CD4-positive, alpha-beta memory T cell (primary cell): ENCODE results near the gene RBMS3. TPM values are rescaled to one million over a fixed set of nuclear protein-coding genes. Genes with fewer than 3 reads are reported as not detected.

Experiments used
- CTCF ChIA-PET: fragments of 350-600 bp; sonication (Branson Sonifier 250); formaldehyde crosslinking; loops from one replicate; lab custom pipeline; 2021; ENCODE audit warnings: inconsistent platforms; ENCODE audit not compliant: partially characterized antibody; lab: Charles Lee
- POLR2A ChIA-PET: fragments of 350-600 bp; sonication (Branson Sonifier 250); formaldehyde crosslinking; loops from one replicate; lab custom pipeline; 2021; ENCODE audit not compliant: partially characterized antibody; lab: Charles Lee
- DNase-seq, 5 donors: peaks; one replicate each; pipeline versions ENCODE4 v3.0.0 to v3.0.0-alpha.2; 2020 to 2022; ENCODE audit warnings: mixed read lengths in 1 of 5
- H3K27ac ChIP-seq: one replicate; pipeline ENCODE4 v1.7.0; 2013; ENCODE audit warnings: low read depth, low read length
- H3K27me3 ChIP-seq: 2 replicates; pipeline ENCODE4 v1.7.0; 2013; ENCODE audit warnings: mild to moderate bottlenecking, low read length, moderate library complexity; ENCODE audit not compliant: insufficient read depth
- H3K36me3 ChIP-seq: 2 replicates; pipeline ENCODE4 v1.7.0; 2013; ENCODE audit warnings: mild to moderate bottlenecking, low read length, moderate library complexity; ENCODE audit not compliant: insufficient read depth
- H3K4me1 ChIP-seq: 2 replicates; pipeline ENCODE4 v1.7.0; 2013; ENCODE audit warnings: mild to moderate bottlenecking, low read length, moderate library complexity; ENCODE audit not compliant: insufficient read depth
- H3K4me3 ChIP-seq, 2 donors: one replicate each; pipeline ENCODE4 v1.7.0; 2013; ENCODE audit warnings: low read length in 2 of 2, mild to moderate bottlenecking in 1 of 2
- H3K9me3 ChIP-seq, 2 donors: one replicate each; pipeline ENCODE4 v1.7.0; 2013; ENCODE audit warnings: low read length in 2 of 2, control low read depth in 1 of 2; ENCODE audit not compliant: control insufficient read depth in 1 of 2
- H3K27ac Mint-ChIP-seq, 7 donors: one replicate each; pipeline ENCODE4 v1.8.0; 2020 to 2021; ENCODE audit warnings: mixed read lengths in 7 of 7, mild to moderate bottlenecking in 6 of 7, inconsistent platforms in 3 of 7, moderate library complexity in 3 of 7
- H3K27me3 Mint-ChIP-seq, 2 donors: one replicate each; pipeline ENCODE4 v1.8.0; 2020 to 2021; ENCODE audit warnings: mixed read lengths in 2 of 2
- H3K36me3 Mint-ChIP-seq, 2 donors: one replicate each; pipeline ENCODE4 v1.8.0; 2020 to 2021; ENCODE audit warnings: mixed read lengths in 2 of 2, inconsistent platforms in 1 of 2, mild to moderate bottlenecking in 1 of 2
- H3K4me1 Mint-ChIP-seq, 4 donors: one replicate each; pipeline ENCODE4 v1.8.0; 2020 to 2021; ENCODE audit warnings: mixed read lengths in 4 of 4, mild to moderate bottlenecking in 1 of 4
- H3K4me3 Mint-ChIP-seq, 8 donors: one replicate each; pipeline ENCODE4 v1.8.0; 2020 to 2021; ENCODE audit warnings: mixed read lengths in 8 of 8, mild to moderate bottlenecking in 7 of 8, moderate library complexity in 6 of 8, inconsistent platforms in 3 of 8
- H3K9me3 Mint-ChIP-seq, 8 donors: one replicate each; pipeline ENCODE4 v1.8.0; 2020 to 2021; ENCODE audit warnings: mixed read lengths in 8 of 8, mild to moderate bottlenecking in 5 of 8, inconsistent platforms in 3 of 8, moderate library complexity in 1 of 8
- intact Hi-C: fragments of 100-400 bp; cut with micrococcal nuclease; formaldehyde crosslinking; loops from one replicate; pipeline ENCODE4 v1.15.1; 2023
- polyA plus RNA-seq, 2 donors: library from polyadenylated mRNA; unstranded; fragments of 300-500 nt; fragmentation: Illumina TruSeq; gene quantifications; one replicate each; pipeline ENCODE4 v1.2.3, GENCODE V29; 2021
- total RNA-seq, 2 experiments: library from RNA; stranded (reverse); gene quantifications; one replicate each; pipeline ENCODE4 v1.2.3, GENCODE V29; 2021

RBMS3 gene
- total and polyA plus RNA-seq, 4 experiments from 2014 or later: 0.70 to 1.6 (median 1.0) TPM; not detected in 1

GRCh38 chr3:29972320-29972993, 691.6 kb downstream of the RBMS3 start:
- ChIA-PET CTCF (no interaction called here), POLR2A (no interaction called here)
- no peak for DNase-seq
- Histone ChIP-seq H3K27me3 (no peaks in the 10 kb centered on the region), H3K4me1 (no peaks in the 10 kb centered on the region), H3K36me3 (no peaks in the 10 kb centered on the region), H3K27ac (no peak overlapping the region), H3K4me3 (no peak overlapping the region), H3K9me3 (no peaks in the 10 kb centered on the region)
- Mint-ChIP-seq H3K4me3 (no peak overlapping the region), H3K27ac (no peak overlapping the region), H3K4me1 (no peaks in the 10 kb centered on the region), H3K36me3 (no peaks in the 10 kb centered on the region), H3K27me3 (peaks cover 4 to 8% of the 10 kb centered on the region in 2 donors), H3K9me3 (peaks cover 0 to 4% (median under 1%) of the 10 kb centered on the region in 8 donors)
- intact Hi-C loops: no loop called here

- Histone ChIP-seq H3K27ac (no peak overlapping the region), H3K9me3 (no peaks in the 10 kb centered on the region), H3K36me3 (no peaks in the 10 kb centered on the region), H3K4me3 (no peak overlapping the region), H3K4me1 (no peaks in the 10 kb centered on the region), H3K27me3 (no peaks in the 10 kb centered on the region)
- intact Hi-C loops: no loop called here
- H3K9me3 Mint-ChIP-seq: peaks cover 0 to 4% (median under 1%) of the 10 kb centered on the region in 8 donors
- H3K4me1 Mint-ChIP-seq: no peaks in the 10 kb centered on the region
- POLR2A ChIA-PET: no interaction called here
- CTCF ChIA-PET: no interaction called here
- peaks cover 4 to 8% of the 10 kb centered on the region in 2 donors for H3K27me3 Mint-ChIP-seq
- H3K36me3 Mint-ChIP-seq: no peaks in the 10 kb centered on the region
- no peak overlapping the region for H3K4me3 Mint-ChIP-seq
- no peak for DNase-seq
- no peak overlapping the region for H3K27ac Mint-ChIP-seq
Observed at GRCh38 chr3:29973763-29974162, 692.9 kb downstream of the RBMS3 start.

- H3K9me3 Mint-ChIP-seq: peaks cover 0 to 5% (median 2%) of the 10 kb centered on the region in 8 donors
Observed at GRCh38 chr3:29976871-29977270, 696.0 kb downstream of the RBMS3 start.

GRCh38 chr3:29977360-29977759, 696.5 kb downstream of the RBMS3 start:
- intact Hi-C loops: no loop called here
- Mint-ChIP-seq H3K27ac (no peak overlapping the region), H3K27me3 (peaks cover 5 to 14% of the 10 kb centered on the region in 2 donors), H3K36me3 (no peaks in the 10 kb centered on the region), H3K4me1 (no peaks in the 10 kb centered on the region), H3K9me3 (peaks cover under 1 to 9% (median 3%) of the 10 kb centered on the region in 8 donors), H3K4me3 (no peak overlapping the region)
- no peak overlapping the region for H3K27ac ChIP-seq
- H3K4me1 ChIP-seq: no peaks in the 10 kb centered on the region
- no peaks in the 10 kb centered on the region for H3K36me3 ChIP-seq
- DNase-seq: no peak
- ChIA-PET CTCF (no interaction called here), POLR2A (no interaction called here)
- no peak overlapping the region for H3K4me3 ChIP-seq
- no peaks in the 10 kb centered on the region for H3K9me3 ChIP-seq
- no peaks in the 10 kb centered on the region for H3K27me3 ChIP-seq

More at GRCh38 chr3:29976871-29977270, 696.0 kb downstream of the RBMS3 start:
- Histone ChIP-seq H3K27me3 (no peaks in the 10 kb centered on the region), H3K9me3 (no peaks in the 10 kb centered on the region), H3K36me3 (no peaks in the 10 kb centered on the region), H3K4me1 (no peaks in the 10 kb centered on the region), H3K4me3 (no peak overlapping the region), H3K27ac (no peak overlapping the region)
- intact Hi-C loops: no loop called here
- Mint-ChIP-seq H3K27ac (no peak overlapping the region), H3K36me3 (no peaks in the 10 kb centered on the region), H3K4me3 (no peak overlapping the region), H3K27me3 (peaks cover 3 to 13% of the 10 kb centered on the region in 2 donors), H3K4me1 (no peaks in the 10 kb centered on the region)
- ChIA-PET POLR2A (no interaction called here), CTCF (no interaction called here)
- DNase-seq: no peak

GRCh38 chr3:29978036-29978435, 697.2 kb downstream of the RBMS3 start:
- no peak overlapping the region for H3K27ac Mint-ChIP-seq
- peaks cover 7 to 15% of the 10 kb centered on the region in 2 donors for H3K27me3 Mint-ChIP-seq
- no peak for DNase-seq
- H3K36me3 Mint-ChIP-seq: no peaks in the 10 kb centered on the region
- ChIA-PET POLR2A (no interaction called here), CTCF (no interaction called here)
- no peak overlapping the region for H3K4me3 Mint-ChIP-seq
- Histone ChIP-seq H3K36me3 (no peaks in the 10 kb centered on the region), H3K9me3 (no peaks in the 10 kb centered on the region), H3K27me3 (no peaks in the 10 kb centered on the region), H3K4me3 (no peak overlapping the region), H3K4me1 (no peaks in the 10 kb centered on the region), H3K27ac (no peak overlapping the region)
- no peaks in the 10 kb centered on the region for H3K4me1 Mint-ChIP-seq
- H3K9me3 Mint-ChIP-seq: peaks cover 1 to 15% (median 5%) of the 10 kb centered on the region in 8 donors
- intact Hi-C loops: no loop called here

GRCh38 chr3:29991198-29991597, 710.3 kb downstream of the RBMS3 start:
- Histone ChIP-seq H3K27ac (no peak overlapping the region), H3K4me3 (no peak overlapping the region), H3K36me3 (no peaks in the 10 kb centered on the region), H3K27me3 (no peaks in the 10 kb centered on the region), H3K4me1 (no peaks in the 10 kb centered on the region), H3K9me3 (no peaks in the 10 kb centered on the region)
- H3K9me3 Mint-ChIP-seq: peaks cover 0 to 4% (median 0%) of the 10 kb centered on the region in 8 donors
- DNase-seq: no peak
- no peaks in the 10 kb centered on the region for H3K4me1 Mint-ChIP-seq
- ChIA-PET POLR2A (no interaction called here), CTCF (no interaction called here)
- no peak overlapping the region for H3K27ac Mint-ChIP-seq
- intact Hi-C loops: no loop called here
- H3K4me3 Mint-ChIP-seq: no peak overlapping the region
- H3K36me3 Mint-ChIP-seq: no peaks in the 10 kb centered on the region
- peaks cover 10 to 12% of the 10 kb centered on the region in 2 donors for H3K27me3 Mint-ChIP-seq

GRCh38 chr3:30002797-30003196, 721.9 kb downstream of the RBMS3 start:
- H3K9me3 Mint-ChIP-seq: peaks cover 0 to 4% (median under 1%) of the 10 kb centered on the region in 8 donors
- H3K4me3 Mint-ChIP-seq: no peak overlapping the region

More at GRCh38 chr3:30002797-30003196, 721.9 kb downstream of the RBMS3 start:
- no peaks in the 10 kb centered on the region for H3K36me3 ChIP-seq
- CTCF ChIA-PET: interaction anchor here (1.6 kb wide), 1 partner anchor 10 kb away, joined by 12 read pairs; no protein-coding TSS in a partner anchor
- no peaks in the 10 kb centered on the region for H3K9me3 ChIP-seq
- H3K4me3 ChIP-seq: no peak overlapping the region
- H3K27ac ChIP-seq: no peak overlapping the region
- H3K27me3 ChIP-seq: no peaks in the 10 kb centered on the region
- POLR2A ChIA-PET: no interaction called here
- Mint-ChIP-seq H3K27me3 (no peaks in the 10 kb centered on the region), H3K36me3 (no peaks in the 10 kb centered on the region), H3K27ac (no peak overlapping the region), H3K4me1 (no peaks in the 10 kb centered on the region)
- no peak for DNase-seq
- no peaks in the 10 kb centered on the region for H3K4me1 ChIP-seq
- intact Hi-C loops: no loop called here
